Astrocyte (in vitro differentiated cells and primary cell): Measurements from ENCODE around the gene RBBP8.

Experiments
- EZH2 ChIP-seq: IDR thresholded peaks from 2 replicates; pipeline ENCODE4 v1.6.1; 2012; ENCODE audit warnings: mild to moderate bottlenecking, low read length, inconsistent platforms; ENCODE audit not compliant: insufficient read depth
- TF ChIP-seq, protein P1 (sequence below): IDR thresholded peaks from 2 replicates; pipeline ENCODE4 v1.5.1; 2011; ENCODE audit warnings: low read depth, mild to moderate bottlenecking, inconsistent platforms, low read length, moderate library complexity; ENCODE audit not compliant: insufficient read depth

- TF ChIP-seq, protein P1, sequence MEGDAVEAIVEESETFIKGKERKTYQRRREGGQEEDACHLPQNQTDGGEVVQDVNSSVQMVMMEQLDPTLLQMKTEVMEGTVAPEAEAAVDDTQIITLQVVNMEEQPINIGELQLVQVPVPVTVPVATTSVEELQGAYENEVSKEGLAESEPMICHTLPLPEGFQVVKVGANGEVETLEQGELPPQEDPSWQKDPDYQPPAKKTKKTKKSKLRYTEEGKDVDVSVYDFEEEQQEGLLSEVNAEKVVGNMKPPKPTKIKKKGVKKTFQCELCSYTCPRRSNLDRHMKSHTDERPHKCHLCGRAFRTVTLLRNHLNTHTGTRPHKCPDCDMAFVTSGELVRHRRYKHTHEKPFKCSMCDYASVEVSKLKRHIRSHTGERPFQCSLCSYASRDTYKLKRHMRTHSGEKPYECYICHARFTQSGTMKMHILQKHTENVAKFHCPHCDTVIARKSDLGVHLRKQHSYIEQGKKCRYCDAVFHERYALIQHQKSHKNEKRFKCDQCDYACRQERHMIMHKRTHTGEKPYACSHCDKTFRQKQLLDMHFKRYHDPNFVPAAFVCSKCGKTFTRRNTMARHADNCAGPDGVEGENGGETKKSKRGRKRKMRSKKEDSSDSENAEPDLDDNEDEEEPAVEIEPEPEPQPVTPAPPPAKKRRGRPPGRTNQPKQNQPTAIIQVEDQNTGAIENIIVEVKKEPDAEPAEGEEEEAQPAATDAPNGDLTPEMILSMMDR = no peak
- TF ChIP-seq EZH2 = no peak
Observed at GRCh38 chr18:22946217-22946616, 13.1 kb downstream of the RBBP8 start.
